Activated CD4-positive, alpha-beta T cell treated with anti-CD3 and anti-CD28 coated beads for 36 hours (primary cell): ENCODE data around the gene CPO. TPM values are rescaled to one million over a fixed set of nuclear protein-coding genes. Genes with fewer than 3 reads are reported as not detected.
A peak's percentile ranks its signal among the peaks of the same experiment; 100 is the strongest.

ENCODE experiments used
- ATAC-seq: fragments of 200-7000 bp; cut with Tn5 transposase; one replicate; pipeline ENCODE4 v1.10.0; 2021; ENCODE audit warnings: mild to moderate bottlenecking, moderate library complexity
- CTCF ChIA-PET: fragments of 350-600 bp; sonication (Branson Sonifier 250); formaldehyde crosslinking; loops from one replicate; lab custom pipeline; 2021; ENCODE audit warnings: antibody characterized with exemption; lab: Charles Lee
- POLR2A ChIA-PET: fragments of 350-600 bp; sonication (Branson Sonifier 250); formaldehyde crosslinking; loops from one replicate; lab custom pipeline; 2021; ENCODE audit warnings: antibody characterized with exemption, inconsistent platforms; lab: Charles Lee
- DNase-seq: peaks from one replicate; pipeline ENCODE4 v3.0.0-alpha.2; 2020
- H3K27ac Mint-ChIP-seq: one replicate; pipeline ENCODE4 v1.8.0; 2021; ENCODE audit warnings: mixed read lengths
- H3K27me3 Mint-ChIP-seq: one replicate; pipeline ENCODE4 v1.8.0; 2021; ENCODE audit warnings: mixed read lengths
- H3K36me3 Mint-ChIP-seq: one replicate; pipeline ENCODE4 v1.8.0; 2021; ENCODE audit warnings: low read depth, mixed read lengths
- H3K4me1 Mint-ChIP-seq: one replicate; pipeline ENCODE4 v1.8.0; 2021; ENCODE audit warnings: mixed read lengths
- H3K4me3 Mint-ChIP-seq: one replicate; pipeline ENCODE4 v1.8.0; 2021; ENCODE audit warnings: mild to moderate bottlenecking, moderate library complexity, mixed read lengths
- H3K9me3 Mint-ChIP-seq: one replicate; pipeline ENCODE4 v1.8.0; 2021; ENCODE audit warnings: low read depth, mixed read lengths
- intact Hi-C, 2 experiments: fragments of 100-400 bp; cut with DNase I in 1 of 2; cut with micrococcal nuclease in 1 of 2; formaldehyde crosslinking; loops; one replicate each; pipeline versions ENCODE4 v1.14.2 to v1.15.1; 2022 to 2024; cut with DNase I, micrococcal nuclease
- total RNA-seq, 2 experiments: library from RNA; stranded (reverse); gene quantifications; one replicate each; pipeline ENCODE4 v1.2.3, GENCODE V29; 2021

Gene CPO
- total RNA-seq, 2 experiments from 2014 or later, result not detected

GRCh38 chr2:206988884-206989283, 49.6 kb downstream of the CPO start:
- Mint-ChIP-seq H3K4me3 (no peak overlapping the region), H3K27me3 (peaks cover 2% of the 10 kb centered on the region), H3K36me3 (no peaks in the 10 kb centered on the region), H3K9me3 (no peaks in the 10 kb centered on the region), H3K27ac (no peak overlapping the region), H3K4me1 (peaks cover 34% of the 10 kb centered on the region)
- intact Hi-C loops, result loop anchor here (2.0 to 10.0 kb wide), 3 partner anchors 176 to 366 kb away; partner anchors contain the start of gene KLF7 (in 1 of the 2)
- ATAC-seq (no peak), DNase-seq (no peak)
- CTCF ChIA-PET, result interaction anchor here (0.6 to 1.1 kb wide), 6 partner anchors 9 to 515 kb away, joined by 3 to 4 read pairs (median 3); partner anchors contain the start of gene CPO
- POLR2A ChIA-PET, result no interaction called here

DNA sequence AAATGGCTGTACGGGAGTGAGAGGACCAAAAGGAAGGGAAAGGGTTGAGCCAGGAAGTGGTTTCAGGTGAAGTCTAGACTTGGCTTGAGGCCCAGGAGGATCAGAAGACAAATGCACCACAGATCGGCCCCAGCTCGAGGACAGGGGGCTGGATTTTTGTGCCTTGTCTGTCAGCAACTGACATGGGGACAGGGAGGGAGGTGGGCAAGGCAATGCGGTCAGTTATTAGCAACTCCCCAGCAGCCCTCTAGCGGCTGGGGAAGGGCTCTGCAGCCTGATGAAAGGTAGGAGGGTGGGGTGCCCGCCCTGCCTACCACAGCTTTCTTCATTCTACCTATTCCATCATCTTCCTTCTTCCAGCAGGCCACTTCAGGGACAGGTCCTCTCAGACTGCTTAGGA, 50.0 kb downstream of the CPO start:
- Mint-ChIP-seq H3K4me3 (no peak overlapping the region), H3K27me3 (peaks cover 2% of the 10 kb centered on the region), H3K36me3 (no peaks in the 10 kb centered on the region), H3K4me1 (peaks cover 34% of the 10 kb centered on the region), H3K27ac (no peak overlapping the region), H3K9me3 (no peaks in the 10 kb centered on the region)
- ATAC-seq, result no peak
- ChIA-PET POLR2A (no interaction called here), CTCF (interaction anchor here (0.6 to 1.2 kb wide), 9 partner anchors 9 to 515 kb away, joined by 3 to 4 read pairs (median 3); partner anchors contain the start of gene CPO)
- intact Hi-C loops, result loop anchor here (2.0 to 10.0 kb wide), 3 partner anchors 175 to 365 kb away; partner anchors contain the start of gene KLF7 (in 1 of the 2)
- peak; percentile 34 for DNase-seq

GRCh38 chr2:206990360-206990759, 51.0 kb downstream of the CPO start:
- intact Hi-C loops, result no loop called here
- POLR2A ChIA-PET, result no interaction called here
- Mint-ChIP-seq H3K9me3 (no peaks in the 10 kb centered on the region), H3K4me1 (peaks cover 32% of the 10 kb centered on the region), H3K27me3 (peaks cover 2% of the 10 kb centered on the region), H3K4me3 (no peak overlapping the region), H3K36me3 (no peaks in the 10 kb centered on the region), H3K27ac (no peak overlapping the region)
- ATAC-seq, result no peak
- no peak for DNase-seq
- CTCF ChIA-PET, result interaction anchor here (0.9 to 1.2 kb wide), 4 partner anchors 8 to 207 kb away, joined by 3 read pairs; no protein-coding TSS in a partner anchor

DNA sequence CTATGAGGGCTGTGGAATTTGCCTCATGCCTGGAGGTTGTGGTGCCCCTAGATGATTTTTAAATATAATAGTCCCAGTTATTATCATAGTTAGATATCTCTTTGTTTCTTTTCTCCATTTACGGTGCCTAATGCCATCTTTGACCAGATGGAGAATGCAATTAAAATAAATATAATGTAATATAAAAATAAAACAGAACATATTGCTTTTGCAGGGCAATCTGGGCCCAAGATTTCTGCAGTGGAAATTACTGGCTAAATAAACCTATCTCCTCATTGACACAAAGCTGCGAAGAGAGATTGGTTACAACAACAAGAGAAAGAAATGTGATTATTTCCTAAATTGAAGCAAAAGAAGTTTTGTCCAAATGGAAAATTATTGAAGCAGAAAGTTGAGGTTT, 51.8 kb downstream of the CPO start:
- no peak overlapping the region for H3K4me3 Mint-ChIP-seq
- H3K4me1 Mint-ChIP-seq, result peaks cover 29% of the 10 kb centered on the region
- ChIA-PET CTCF (interaction anchor here (1.0 kb wide), 1 partner anchor 9 kb away, joined by 3 read pairs; no protein-coding TSS in a partner anchor), POLR2A (no interaction called here)
- no peak overlapping the region for H3K27ac Mint-ChIP-seq
- ATAC-seq (no peak), DNase-seq (no peak)
- intact Hi-C loops, result no loop called here
- no peaks in the 10 kb centered on the region for H3K9me3 Mint-ChIP-seq
- H3K36me3 Mint-ChIP-seq, result no peaks in the 10 kb centered on the region
- H3K27me3 Mint-ChIP-seq, result peaks cover 2% of the 10 kb centered on the region

DNA sequence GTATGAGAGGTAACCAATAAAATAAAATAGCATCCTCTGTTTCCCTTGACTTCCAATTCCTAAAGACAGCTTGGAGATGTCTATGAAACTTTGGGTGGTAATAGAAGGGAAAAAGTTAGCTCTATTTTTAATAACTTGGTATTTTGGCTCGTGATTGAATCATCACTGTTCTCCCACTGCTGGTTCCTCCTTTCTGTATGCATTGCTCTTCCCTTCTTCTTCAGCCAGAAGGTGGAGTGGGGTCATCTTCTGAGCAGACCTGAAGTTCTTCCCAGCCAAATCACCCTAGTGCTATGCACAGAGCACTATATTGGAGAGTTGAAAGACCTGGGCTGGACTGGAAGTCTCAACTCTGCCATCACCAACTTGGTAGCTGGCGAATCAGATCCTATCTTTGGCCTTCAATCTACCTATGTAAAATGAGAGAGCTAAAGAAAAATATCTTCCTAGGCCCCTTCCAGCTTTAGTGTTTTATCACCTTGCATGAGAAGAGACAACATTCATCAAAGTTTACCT, 54.1 kb downstream of the CPO start:
- Mint-ChIP-seq H3K4me1 (peaks cover 18% of the 10 kb centered on the region), H3K36me3 (no peaks in the 10 kb centered on the region), H3K27me3 (peaks cover 9% of the 10 kb centered on the region), H3K27ac (no peak overlapping the region), H3K4me3 (no peak overlapping the region), H3K9me3 (peaks cover 5% of the 10 kb centered on the region)
- no peak for ATAC-seq
- ChIA-PET POLR2A (no interaction called here), CTCF (no interaction called here)
- intact Hi-C loops, result no loop called here
- DNase-seq, result no peak

DNA sequence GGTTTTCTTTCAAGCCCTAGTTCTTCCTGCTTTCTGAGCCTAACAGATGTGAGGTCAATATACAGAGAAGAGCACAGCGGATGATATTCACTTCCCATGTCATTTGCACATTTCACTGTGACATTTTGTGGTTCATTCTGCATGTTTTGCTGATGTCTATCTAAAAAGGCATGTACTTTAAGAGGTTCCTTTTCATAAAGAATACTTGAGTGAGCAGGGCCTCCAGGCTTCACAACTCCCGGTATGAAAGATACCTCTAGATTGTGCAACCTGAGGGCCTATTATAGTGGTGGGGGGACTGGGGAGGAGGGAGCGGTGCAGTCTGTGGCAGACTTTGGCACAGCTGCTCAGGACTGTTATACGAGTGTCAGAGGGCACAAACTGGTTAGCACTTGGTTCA, 54.6 kb downstream of the CPO start:
- Mint-ChIP-seq H3K4me3 (no peak overlapping the region), H3K36me3 (no peaks in the 10 kb centered on the region), H3K27me3 (peaks cover 9% of the 10 kb centered on the region), H3K4me1 (peaks cover 16% of the 10 kb centered on the region), H3K27ac (no peak overlapping the region), H3K9me3 (peaks cover 5% of the 10 kb centered on the region)
- DNase-seq (no peak), ATAC-seq (no peak)
- CTCF ChIA-PET, result interaction anchor here (1.3 kb wide), 1 partner anchor 479 kb away, joined by 4 read pairs; no protein-coding TSS in a partner anchor
- intact Hi-C loops, result no loop called here
- POLR2A ChIA-PET, result no interaction called here

GRCh38 chr2:206996556-206997065, 57.3 kb downstream of the CPO start:
- intact Hi-C loops, result no loop called here
- Mint-ChIP-seq H3K4me1 (peaks cover 6% of the 10 kb centered on the region), H3K36me3 (no peaks in the 10 kb centered on the region), H3K4me3 (no peak overlapping the region), H3K9me3 (peaks cover 5% of the 10 kb centered on the region), H3K27me3 (peaks cover 9% of the 10 kb centered on the region), H3K27ac (no peak overlapping the region)
- no peak for ATAC-seq
- POLR2A ChIA-PET, result no interaction called here
- DNase-seq, result no peak
- CTCF ChIA-PET, result no interaction called here

DNA sequence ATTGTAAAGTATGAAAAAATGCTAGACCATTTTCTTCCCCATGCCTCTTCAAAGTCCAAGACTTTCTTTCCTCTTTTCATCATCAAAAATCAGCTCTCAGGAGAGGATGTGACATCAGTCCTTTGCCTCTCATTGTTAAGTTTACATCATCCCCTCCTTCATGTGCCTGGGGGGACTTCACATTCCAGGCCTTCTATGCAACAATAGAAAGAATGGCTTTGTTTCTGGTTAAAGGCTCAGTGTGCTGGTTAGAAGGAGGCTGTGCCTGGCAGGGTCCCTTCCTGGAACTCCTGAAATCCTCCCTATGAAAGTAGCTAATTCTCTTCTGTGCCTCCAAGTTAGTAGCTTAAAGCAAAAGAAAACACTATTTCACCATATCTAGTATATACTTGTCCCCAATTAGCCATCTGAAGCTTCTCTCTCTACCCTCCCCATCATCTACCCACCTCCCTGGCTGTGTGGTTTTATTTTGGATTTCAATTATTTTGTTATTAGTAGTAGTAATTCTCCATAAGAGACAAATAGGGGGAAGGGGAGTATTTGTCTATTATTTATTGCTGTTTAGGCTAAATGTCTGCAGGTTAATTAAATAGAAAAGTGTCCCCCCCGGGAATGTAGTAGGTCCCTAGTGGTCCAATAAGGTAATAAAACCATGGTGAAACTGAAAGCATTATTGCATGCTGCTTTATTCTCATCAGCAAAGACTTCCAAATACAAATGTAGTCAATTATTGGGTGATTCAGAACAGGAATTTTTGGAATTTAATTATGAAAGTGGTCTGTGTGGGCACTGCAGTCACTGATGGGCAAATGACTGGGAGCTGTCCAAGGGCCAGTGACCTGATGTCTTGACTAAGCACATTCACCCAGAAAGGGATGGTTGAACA, 69.0 kb downstream of the CPO start:
- DNase-seq (no peak), ATAC-seq (no peak)
- H3K9me3 Mint-ChIP-seq, result no peaks in the 10 kb centered on the region
- no peak overlapping the region for H3K4me3 Mint-ChIP-seq
- H3K36me3 Mint-ChIP-seq, result no peaks in the 10 kb centered on the region
- no peaks in the 10 kb centered on the region for H3K27me3 Mint-ChIP-seq
- H3K4me1 Mint-ChIP-seq, result no peaks in the 10 kb centered on the region
- CTCF ChIA-PET, result interaction anchor here (1.4 kb wide), 1 partner anchor 44 kb away, joined by 3 read pairs; no protein-coding TSS in a partner anchor
- POLR2A ChIA-PET, result no interaction called here
- intact Hi-C loops, result no loop called here
- no peak overlapping the region for H3K27ac Mint-ChIP-seq

DNA sequence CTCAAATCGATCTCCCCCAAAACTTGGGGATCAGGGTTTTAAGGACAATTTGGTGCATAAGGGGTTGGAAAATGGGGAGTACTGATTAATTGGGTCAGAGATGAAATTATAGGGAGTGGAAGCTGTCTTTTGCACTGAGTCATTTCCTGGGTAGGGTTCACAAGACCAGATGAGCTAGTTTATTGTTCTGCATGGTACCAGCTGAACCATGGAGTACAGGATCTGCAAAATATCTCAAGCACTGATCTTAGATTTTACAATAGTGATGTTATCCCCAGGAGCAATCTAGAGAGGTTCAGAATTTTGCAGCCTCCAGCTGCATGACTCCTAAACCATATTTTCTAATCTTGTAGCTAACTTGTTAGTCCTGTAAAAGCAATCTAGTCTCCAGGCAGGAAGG, 73.1 kb downstream of the CPO start:
- H3K4me3 Mint-ChIP-seq, result no peak overlapping the region
- ATAC-seq (no peak), DNase-seq (no peak)
- ChIA-PET POLR2A (no interaction called here), CTCF (interaction anchor here (1.2 kb wide), 1 partner anchor 36 kb away, joined by 5 read pairs; no protein-coding TSS in a partner anchor)
- H3K27ac Mint-ChIP-seq, result no peak overlapping the region
- intact Hi-C loops, result no loop called here
- no peaks in the 10 kb centered on the region for H3K4me1 Mint-ChIP-seq
- no peaks in the 10 kb centered on the region for H3K9me3 Mint-ChIP-seq
- H3K36me3 Mint-ChIP-seq, result no peaks in the 10 kb centered on the region
- H3K27me3 Mint-ChIP-seq, result no peaks in the 10 kb centered on the region

- ChIA-PET CTCF (interaction anchor here (0.7 kb wide), 1 partner anchor 68 kb away, joined by 3 read pairs; no protein-coding TSS in a partner anchor), POLR2A (no interaction called here)
- Mint-ChIP-seq H3K9me3 (peaks cover 6% of the 10 kb centered on the region), H3K27me3 (peaks cover 3% of the 10 kb centered on the region), H3K4me3 (no peak overlapping the region), H3K4me1 (no peaks in the 10 kb centered on the region), H3K36me3 (no peaks in the 10 kb centered on the region), H3K27ac (no peak overlapping the region)
- DNase-seq, result no peak
- ATAC-seq, result no peak
- intact Hi-C loops, result no loop called here
These were observed 75.1 kb downstream of the CPO start for GRCh38 chr2:207014424-207014823.

DNA sequence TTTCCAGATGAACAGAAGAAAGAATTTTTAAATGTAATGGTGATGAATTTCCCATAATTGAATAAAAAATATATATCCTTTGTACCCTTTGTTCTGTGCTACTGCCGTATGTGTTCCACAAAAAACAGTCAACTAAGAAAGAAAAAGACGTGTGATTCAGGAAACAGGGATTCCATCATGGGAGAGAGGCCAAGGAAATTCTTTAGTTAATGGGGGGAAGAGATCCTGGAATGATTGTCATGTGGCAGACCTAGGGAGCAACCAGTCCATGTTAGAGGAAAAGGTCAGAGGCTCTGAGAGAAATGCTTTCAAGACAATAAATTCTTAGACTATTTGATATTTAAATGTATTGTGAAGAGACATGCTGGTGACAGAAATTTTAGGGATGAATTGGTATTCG, 76.6 kb downstream of the CPO start:
- Mint-ChIP-seq H3K4me3 (no peak overlapping the region), H3K27me3 (peaks cover 3% of the 10 kb centered on the region), H3K27ac (no peak overlapping the region), H3K36me3 (no peaks in the 10 kb centered on the region), H3K4me1 (no peaks in the 10 kb centered on the region), H3K9me3 (peaks cover 6% of the 10 kb centered on the region)
- no peak for DNase-seq
- intact Hi-C loops, result no loop called here
- ChIA-PET CTCF (no interaction called here), POLR2A (no interaction called here)
- no peak for ATAC-seq
